ENCODE data around the gene TRPM8. TPM values are rescaled to one million over a fixed set of nuclear protein-coding genes. Genes with fewer than 3 reads are reported as not detected.

The TRPM8 gene
- total and polyA plus RNA-seq, 2 of the 13 experiments (the other 11 are each of a cell fraction or from before 2014, with no cell fraction given) = 0.12 TPM; not detected in 1

- intact Hi-C loops (cut with micrococcal nuclease; ENCODE audit: unreplicated experiment) = no loop called here
- no peaks in the 10 kb centered on the region for H4K20me1 ChIP-seq (ENCODE audit: insufficient read depth, low read length)
- H3K36me3 ChIP-seq (replicated peaks in 1 of 2; ENCODE audit: control insufficient read depth in 1 of 2, insufficient read depth in 2 of 2, low read length in 2 of 2) = no peaks in the 10 kb centered on the region
- no peaks in the 10 kb centered on the region for H3K9me3 ChIP-seq (ENCODE audit: low read length)
- H3K4me1 ChIP-seq (ENCODE audit: insufficient read depth, low read length) = no peaks in the 10 kb centered on the region
- CTCF ChIA-PET (ENCODE audit: low intra/inter-chr PET ratio, low total read pairs) = no interaction called here
- FAIRE-seq (no peak), ATAC-seq (no peak), DNase-seq (ENCODE audit: low spot score) (no peak)
- TF ChIP-seq ZNF607 (CRISPR knock-in tag; IDR thresholded peaks at IDR 0.05; ENCODE audit: borderline replicate concordance) (no peak), RBFOX2 (IDR thresholded peaks at IDR 0.05; ENCODE audit: low read depth, low read length) (no peak)
- H3K27me3 ChIP-seq (ENCODE audit: control insufficient read depth in 1 of 2, insufficient read depth in 2 of 2, low read length in 2 of 2) = peaks cover 3 to 27% of the 10 kb centered on the region in 2 experiments; a peak in 3 of 5 replicates
- no peak overlapping the region for H2AFZ ChIP-seq (ENCODE audit: low read length)
- no peak overlapping the region for H3K4me3 ChIP-seq (replicated peaks in 1 of 3; ENCODE audit: insufficient read depth in 1 of 3, low read depth in 2 of 3, low read length in 3 of 3)
- in situ Hi-C loops (cut with HindIII; ENCODE audit: extremely low pct_ligation_motif_present, low pct_unique_long_range_greater_than_20kb) = no loop called here
- no peaks in the 10 kb centered on the region for H3K79me2 ChIP-seq (ENCODE audit: insufficient read depth, low read length)
- POLR2A ChIA-PET = no interaction called here
- no peak overlapping the region for H3K4me2 ChIP-seq (ENCODE audit: low read depth, low read length)
- H3K27ac ChIP-seq (ENCODE audit: extremely low read length, insufficient read depth, low read length) = no peak overlapping the region
- 31% methylated on average over 1 of the region's 1 CpG for WGBS (ENCODE audit: low lambda C conversion rate)
- H3K9ac ChIP-seq (ENCODE audit: insufficient read depth, low read depth, low read length) = no peak overlapping the region
- no TSS peak for BruUV-seq (replicated peaks)
Measured at GRCh38 chr2:233934524-233934923, 17.4 kb downstream of the TRPM8 start.

- FAIRE-seq = no peak
- POLR2A ChIA-PET = no interaction called here
- no peaks in the 10 kb centered on the region for H4K20me1 ChIP-seq (ENCODE audit: insufficient read depth, low read length)
Measured at GRCh38 chr2:233935426-233935825, 18.3 kb downstream of the TRPM8 start.

More at GRCh38 chr2:233935426-233935825, 18.3 kb downstream of the TRPM8 start:
- TF ChIP-seq RBM39 (IDR thresholded peaks at IDR 0.05; ENCODE audit: low read depth, low read length, poor library complexity, severe bottlenecking) (no peak), HOXD1 (CRISPR knock-in tag; IDR thresholded peaks at IDR 0.05) (no peak), ZNF792 (CRISPR knock-in tag; IDR thresholded peaks at IDR 0.05) (no peak), ELF4 (CRISPR knock-in tag; IDR thresholded peaks at IDR 0.05; ENCODE audit: borderline replicate concordance) (no peak), ZNF678 (CRISPR knock-in tag; IDR thresholded peaks at IDR 0.05) (no peak), TEF (CRISPR knock-in tag; IDR thresholded peaks at IDR 0.05) (no peak), RBAK (CRISPR knock-in tag; IDR thresholded peaks at IDR 0.05) (no peak), ZNF484 (CRISPR knock-in tag; IDR thresholded peaks at IDR 0.05; ENCODE audit: borderline replicate concordance, low read depth) (no peak), ZNF256 (CRISPR knock-in tag; conservative IDR thresholded peaks at IDR 0.05) (no peak)
- in situ Hi-C loops (cut with HindIII; ENCODE audit: extremely low pct_ligation_motif_present, low pct_unique_long_range_greater_than_20kb) = no loop called here
- no peak overlapping the region for H2AFZ ChIP-seq (ENCODE audit: low read length)
- DNase-seq (ENCODE audit: low spot score) = no peak
- H3K9me3 ChIP-seq (ENCODE audit: low read length) = no peaks in the 10 kb centered on the region
- no peak overlapping the region for H3K9ac ChIP-seq (ENCODE audit: insufficient read depth, low read depth, low read length)
- 7% methylated on average over 1 of the region's 1 CpG for WGBS (ENCODE audit: low lambda C conversion rate)
- H3K4me3 ChIP-seq (replicated peaks in 1 of 3; ENCODE audit: insufficient read depth in 1 of 3, low read depth in 2 of 3, low read length in 3 of 3) = no peak overlapping the region
- CTCF ChIA-PET (ENCODE audit: low intra/inter-chr PET ratio, low total read pairs) = no interaction called here
- no peaks in the 10 kb centered on the region for H3K79me2 ChIP-seq (ENCODE audit: insufficient read depth, low read length)
- H3K27ac ChIP-seq (ENCODE audit: extremely low read length, insufficient read depth, low read length) = no peak overlapping the region
- ATAC-seq = no peak
- no peaks in the 10 kb centered on the region for H3K4me1 ChIP-seq (ENCODE audit: insufficient read depth, low read length)
- intact Hi-C loops (cut with micrococcal nuclease; ENCODE audit: unreplicated experiment) = no loop called here
- H3K4me2 ChIP-seq (ENCODE audit: low read depth, low read length) = no peak overlapping the region
- no TSS peak for BruUV-seq (replicated peaks)
- peaks cover 3 to 29% of the 10 kb centered on the region in 2 experiments; a peak in 3 of 5 replicates for H3K27me3 ChIP-seq (ENCODE audit: control insufficient read depth in 1 of 2, insufficient read depth in 2 of 2, low read length in 2 of 2)
- H3K36me3 ChIP-seq (replicated peaks in 1 of 2; ENCODE audit: control insufficient read depth in 1 of 2, insufficient read depth in 2 of 2, low read length in 2 of 2) = no peaks in the 10 kb centered on the region
